Right lobe of liver (tissue), 6 donors: ENCODE measurements around the gene RBPMS2. TPM values are rescaled to one million over a fixed set of nuclear protein-coding genes. Genes with fewer than 3 reads are reported as not detected.

Experiments used
- ATAC-seq, 4 donors: fragments of 200-7000 bp; cut with Tn5 transposase; one replicate each; pipeline ENCODE4 v1.9.1; 2020; ENCODE audit warnings: mild to moderate bottlenecking in 4 of 4, moderate library complexity in 4 of 4
- DNase-seq, 3 donors: peaks; one replicate each; pipeline ENCODE4 v3.0.0-alpha.2; 2020
- H3K27ac ChIP-seq, 3 donors: fragments of 200-600 bp; one replicate each; pipeline ENCODE4 v1.8.0; 2022
- H3K27me3 ChIP-seq, 2 donors: fragments of 200-600 bp; one replicate each; pipeline ENCODE4 v1.8.0; 2022
- H3K36me3 ChIP-seq, 4 donors: fragments of 200-600 bp; sonication (generic) in 1 of 4; one replicate each; pipeline versions ENCODE4 v1.5.1 to v1.8.0; 2017 to 2022; ENCODE audit warnings: control low read depth in 1 of 4
- H3K4me1 ChIP-seq, 4 donors: fragments of 200-600 bp; sonication (generic) in 1 of 4; one replicate each; pipeline versions ENCODE4 v1.5.1 to v1.8.0; 2017 to 2022; ENCODE audit warnings: control low read depth in 1 of 4
- H3K4me3 ChIP-seq, 3 donors: fragments of 200-600 bp; one replicate each; pipeline ENCODE4 v1.8.0; 2022
- H3K9me3 ChIP-seq, 4 donors: fragments of 200-600 bp; sonication (generic) in 1 of 4; one replicate each; pipeline versions ENCODE4 v1.5.1 to v1.8.0; 2017 to 2022; ENCODE audit warnings: control low read depth in 1 of 4
- POLR2A ChIP-seq: fragments of 450-650 bp; IDR thresholded peaks from one replicate; pipeline ENCODE4 v1.6.1; 2017; ENCODE audit warnings: antibody characterized with exemption, mild to moderate bottlenecking
- WGBS: methylation state at CpG from one replicate; pipeline ENCODE4 v1.1.6; 2018; ENCODE audit warnings: low coverage, low lambda C conversion rate; ENCODE audit not compliant: insufficient coverage; ENCODE audit errors: missing lambda C conversion rate; 5-methylcytosine and 5-hydroxymethylcytosine counted together
- intact Hi-C, 2 donors: fragments of 100-400 bp; cut with DNase I; formaldehyde crosslinking; loops; one replicate each; pipeline versions ENCODE4 v1.11.2 to v1.14.1; 2022
- total RNA-seq, 6 experiments: library from RNA; depleted of rRNA in 2 of 6; stranded (reverse); fragments of >200 nt in 2 of 6; fragmentation: NEBNext Ultra II Directional in 3 of 6; extraction: Animal tissue kit (Norgen Biotek cat#: 25700) in 3 of 6; gene quantifications; one replicate each; pipeline versions ENCODE4 v1.1.0 to v1.2.4, GENCODE V29; 2016 to 2023
- TF ChIP-seq, protein P1 (sequence below), 4 donors: fragments of 200-600 bp in 3 of 4; fragments of 450-650 bp in 1 of 4; IDR thresholded peaks; one replicate each; pipeline versions ENCODE4 v1.5.1 to v1.8.0; 2016 to 2022; ENCODE audit warnings: antibody characterized with exemption in 4 of 4, mild to moderate bottlenecking in 2 of 4
- donor health status: DM: no; HTN: yes; CAD: no.
- donor health status: DM: no; HTN: no; CAD: no.
- donor health status: DM: no; HTN: no; CAD: no.
- donor health status: DM: no; HTN: yes; CAD: no.
- donor health status: DM: no; HTN: yes; CAD: no.

The RBPMS2 gene
- total RNA-seq, 6 experiments from 2014 or later = 2.5 to 13.6 (median 6.1) TPM

DNA sequence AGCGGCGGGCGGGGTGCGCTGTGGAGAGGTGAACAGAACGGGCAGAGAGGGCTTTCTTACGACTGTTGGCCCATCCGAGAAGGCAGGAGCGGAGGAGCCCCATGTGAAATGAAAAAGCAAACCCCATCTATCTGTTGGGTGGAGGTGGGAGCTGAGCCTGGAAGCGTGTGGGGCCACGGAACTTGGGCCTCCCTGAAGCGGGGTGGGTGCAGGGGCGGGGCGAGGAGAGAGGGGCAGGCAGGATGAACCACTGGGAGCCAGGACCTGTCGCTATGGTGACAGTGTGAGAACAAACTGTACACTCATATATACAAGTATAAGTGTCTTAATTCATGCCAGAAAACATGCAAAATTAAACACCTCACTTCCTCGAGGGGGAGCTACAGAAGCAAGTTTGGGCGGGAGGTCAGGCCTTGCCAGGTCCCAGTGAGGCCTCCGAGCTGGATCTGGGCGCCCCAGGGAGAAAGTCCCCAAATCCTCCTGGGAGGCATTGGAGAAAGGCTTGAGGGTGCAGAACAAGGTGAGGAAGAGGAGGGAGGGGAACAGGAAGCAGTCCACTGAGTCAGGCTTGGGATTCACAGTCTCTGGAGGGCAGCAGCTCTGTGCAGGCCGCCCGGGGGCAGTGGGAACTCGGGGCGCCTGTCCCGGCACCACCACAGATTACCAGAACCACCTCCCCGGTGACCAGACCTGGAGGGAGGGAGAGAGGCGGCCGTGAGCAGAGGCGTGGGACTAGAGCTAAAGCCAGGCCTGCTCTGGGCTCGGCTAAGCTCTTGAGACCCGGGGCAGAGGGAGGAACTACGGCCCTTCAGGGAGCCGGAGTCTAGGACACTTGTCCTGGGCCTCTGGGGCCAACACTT lies 34.8 kb downstream of the RBPMS2 start:
- TF ChIP-seq, protein P1, sequence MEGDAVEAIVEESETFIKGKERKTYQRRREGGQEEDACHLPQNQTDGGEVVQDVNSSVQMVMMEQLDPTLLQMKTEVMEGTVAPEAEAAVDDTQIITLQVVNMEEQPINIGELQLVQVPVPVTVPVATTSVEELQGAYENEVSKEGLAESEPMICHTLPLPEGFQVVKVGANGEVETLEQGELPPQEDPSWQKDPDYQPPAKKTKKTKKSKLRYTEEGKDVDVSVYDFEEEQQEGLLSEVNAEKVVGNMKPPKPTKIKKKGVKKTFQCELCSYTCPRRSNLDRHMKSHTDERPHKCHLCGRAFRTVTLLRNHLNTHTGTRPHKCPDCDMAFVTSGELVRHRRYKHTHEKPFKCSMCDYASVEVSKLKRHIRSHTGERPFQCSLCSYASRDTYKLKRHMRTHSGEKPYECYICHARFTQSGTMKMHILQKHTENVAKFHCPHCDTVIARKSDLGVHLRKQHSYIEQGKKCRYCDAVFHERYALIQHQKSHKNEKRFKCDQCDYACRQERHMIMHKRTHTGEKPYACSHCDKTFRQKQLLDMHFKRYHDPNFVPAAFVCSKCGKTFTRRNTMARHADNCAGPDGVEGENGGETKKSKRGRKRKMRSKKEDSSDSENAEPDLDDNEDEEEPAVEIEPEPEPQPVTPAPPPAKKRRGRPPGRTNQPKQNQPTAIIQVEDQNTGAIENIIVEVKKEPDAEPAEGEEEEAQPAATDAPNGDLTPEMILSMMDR (IDR thresholded peaks at IDR 0.05) = peak in 1 of 4 donors; percentile 3
- TF ChIP-seq POLR2A = no peak
- 83% methylated on average over 16 of the region's 31 CpGs for WGBS
- DNase-seq = no peak
- intact Hi-C loops = no loop called here
- Histone ChIP-seq H3K4me1 (no peaks in the 10 kb centered on the region), H3K27me3 (no peaks in the 10 kb centered on the region), H3K36me3 (no peaks in the 10 kb centered on the region), H3K27ac (no peak overlapping the region), H3K4me3 (no peak overlapping the region), H3K9me3 (no peaks in the 10 kb centered on the region)
- ATAC-seq = peak; percentile 12 to 53 (median 40)

DNA sequence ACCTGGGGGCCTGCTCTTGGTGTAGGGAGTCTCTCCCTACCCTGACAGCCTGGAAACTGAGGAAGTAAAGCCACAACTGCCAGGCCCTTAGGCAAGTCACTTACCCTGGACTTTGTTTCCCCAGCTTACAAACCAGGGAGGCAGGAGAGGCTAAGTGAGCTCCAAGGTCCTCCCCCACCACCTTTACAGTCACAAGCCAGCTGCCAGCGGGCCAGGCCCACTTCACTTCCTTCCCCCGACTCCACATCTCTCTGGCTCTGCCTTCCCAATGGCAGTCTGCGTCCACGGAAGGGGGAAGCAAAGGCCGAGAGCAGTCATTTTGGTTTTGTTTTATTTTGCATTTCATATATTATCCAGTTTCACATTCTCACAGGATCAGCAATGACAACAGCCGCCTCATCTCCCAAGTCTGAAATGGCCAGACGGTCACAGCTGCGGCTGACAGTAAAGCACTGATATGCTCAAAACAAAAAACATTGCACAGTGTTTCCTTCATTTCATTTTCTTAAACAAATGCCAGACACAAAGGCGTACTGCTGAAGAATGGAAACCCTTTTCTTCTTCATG lies 35.7 kb downstream of the RBPMS2 start:
- no peak overlapping the region for H3K27ac ChIP-seq
- TF ChIP-seq, protein P1 (IDR thresholded peaks at IDR 0.05) = no peak
- no peak for TF ChIP-seq POLR2A
- H3K4me1 ChIP-seq = no peaks in the 10 kb centered on the region
- H3K9me3 ChIP-seq = no peaks in the 10 kb centered on the region
- no peaks in the 10 kb centered on the region for H3K36me3 ChIP-seq
- intact Hi-C loops = no loop called here
- H3K4me3 ChIP-seq = no peak overlapping the region
- peak in 1 of 4 donors; percentile 28 for ATAC-seq
- DNase-seq = no peak
- WGBS = 72% methylated on average over 9 of the region's 9 CpGs
- no peaks in the 10 kb centered on the region for H3K27me3 ChIP-seq

DNA sequence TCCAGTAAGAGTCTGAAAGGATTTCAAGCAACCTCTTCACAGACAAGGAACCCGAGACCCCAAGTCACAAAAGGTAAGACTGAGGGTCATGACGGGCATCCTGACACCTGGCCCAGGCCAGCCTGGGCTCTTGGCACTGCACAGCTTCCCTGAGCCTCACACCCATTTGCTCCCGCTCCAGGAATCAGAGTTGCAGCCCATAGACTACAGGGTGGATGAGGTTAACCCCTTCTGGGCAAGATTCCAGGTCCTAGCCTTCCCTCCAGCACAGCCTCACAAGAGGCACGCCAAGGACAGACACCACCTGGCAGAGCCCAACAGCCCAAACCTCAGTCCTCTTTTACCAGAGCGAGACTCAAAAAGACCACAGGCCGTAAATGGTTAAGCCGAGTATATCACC lies 36.2 kb downstream of the RBPMS2 start:
- WGBS = 80% methylated on average over 2 of the region's 7 CpGs
- Histone ChIP-seq H3K36me3 (no peaks in the 10 kb centered on the region), H3K9me3 (no peaks in the 10 kb centered on the region), H3K4me1 (no peaks in the 10 kb centered on the region), H3K4me3 (no peak overlapping the region), H3K27ac (no peak overlapping the region), H3K27me3 (no peaks in the 10 kb centered on the region)
- ATAC-seq = no peak
- no peak for DNase-seq
- intact Hi-C loops = no loop called here
- TF ChIP-seq POLR2A = no peak
- TF ChIP-seq, protein P1 (IDR thresholded peaks at IDR 0.05) = no peak

DNA sequence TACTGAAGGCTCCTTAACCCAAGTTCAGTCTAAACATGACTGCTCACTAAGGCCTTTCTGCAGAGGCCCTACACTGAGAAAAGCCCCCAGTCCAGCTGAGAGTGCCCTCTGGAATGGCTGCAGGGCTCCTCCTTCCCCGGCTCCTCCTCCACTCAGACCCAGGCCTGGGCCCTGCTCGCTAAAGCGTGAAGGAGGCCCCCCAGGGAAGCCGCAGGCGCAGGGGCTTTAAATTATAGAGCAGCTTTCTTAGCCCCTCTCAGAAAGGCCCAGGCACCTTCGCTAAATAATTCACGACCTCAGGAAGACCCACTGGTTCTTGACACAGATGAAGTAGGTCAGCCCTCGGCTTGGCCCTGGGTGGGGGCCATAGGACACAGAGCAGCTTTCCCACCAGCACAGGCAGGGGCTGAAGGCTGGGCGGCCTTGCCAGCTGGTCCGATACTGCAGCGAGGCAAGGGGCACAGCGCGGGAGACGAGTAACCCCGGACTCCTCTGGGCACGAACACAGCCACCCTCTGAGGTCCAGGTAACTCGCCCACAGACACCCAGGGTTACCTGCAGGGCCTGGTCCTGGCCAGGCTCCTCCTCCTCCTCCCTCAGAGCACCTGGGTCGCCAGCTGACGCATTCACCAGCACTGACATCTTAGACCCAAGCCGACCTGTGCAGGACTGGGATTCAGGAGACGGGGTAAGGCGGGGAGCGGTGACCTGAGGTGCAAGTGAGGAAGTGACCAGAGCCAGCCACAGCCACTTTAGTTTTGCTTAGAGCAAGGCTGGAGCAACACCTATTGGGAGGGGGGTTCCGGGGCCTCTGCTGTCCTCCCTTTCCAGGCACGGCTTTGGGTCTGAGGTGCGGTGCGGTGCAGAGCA lies 36.9 kb downstream of the RBPMS2 start:
- no peak overlapping the region for H3K4me3 ChIP-seq
- intact Hi-C loops = no loop called here
- WGBS = 90% methylated on average over 2 of the region's 27 CpGs
- H3K9me3 ChIP-seq = no peaks in the 10 kb centered on the region
- H3K27ac ChIP-seq = no peak overlapping the region
- TF ChIP-seq, protein P1 (IDR thresholded peaks at IDR 0.05) = no peak
- no peak for TF ChIP-seq POLR2A
- H3K4me1 ChIP-seq = no peaks in the 10 kb centered on the region
- ATAC-seq (no peak), DNase-seq (no peak)
- H3K36me3 ChIP-seq = no peaks in the 10 kb centered on the region
- H3K27me3 ChIP-seq = no peaks in the 10 kb centered on the region
